T1000 (cell line): Measurements from ENCODE around the gene ITGA3.

Experiments used
- DNase-seq: peaks from one replicate; lab custom pipeline; 2025; ENCODE audit warnings: mixed read lengths; lab: John Stamatoyannopoulos, UW

Gene ITGA3

DNA sequence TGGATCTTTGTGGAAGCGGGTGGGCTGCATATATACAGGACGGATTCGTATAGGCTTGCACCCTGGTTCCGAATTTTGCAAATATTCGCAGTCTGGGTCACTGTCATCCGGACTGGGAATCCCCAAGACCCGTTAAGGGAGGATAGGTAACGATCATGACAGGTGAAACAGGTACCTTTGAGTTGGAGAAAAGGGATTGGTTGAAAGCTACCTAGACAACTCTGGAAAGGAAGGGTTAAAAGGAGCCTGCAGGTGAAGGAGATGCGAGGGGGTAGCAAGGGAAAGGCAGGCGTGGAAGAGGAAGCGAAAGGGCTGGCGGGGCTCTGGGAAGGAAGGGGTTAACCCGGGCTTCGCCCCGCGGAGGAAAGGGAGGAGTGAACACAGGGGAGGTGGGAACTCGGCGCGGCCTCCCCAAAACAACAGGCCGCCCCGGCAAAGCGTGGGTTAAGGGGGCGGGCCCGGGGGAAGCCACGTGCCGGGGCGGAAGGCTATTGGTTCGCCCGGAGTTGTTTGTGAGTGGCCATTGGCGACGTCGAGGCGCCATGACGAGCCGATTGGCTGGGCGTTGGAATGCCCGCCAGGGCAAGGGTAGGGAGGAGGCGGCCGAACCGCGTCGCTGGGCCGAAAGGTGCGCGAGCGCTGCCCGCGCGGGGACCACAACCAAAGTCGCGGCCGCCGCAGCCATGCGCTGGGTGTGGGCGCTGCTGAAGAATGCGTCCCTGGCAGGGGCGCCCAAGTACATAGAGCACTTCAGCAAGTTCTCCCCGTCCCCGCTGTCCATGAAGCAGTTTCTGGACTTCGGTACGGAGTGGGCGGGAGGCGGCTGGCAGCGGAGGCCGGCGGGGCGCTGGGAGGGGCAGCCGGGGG is 39.1 kb downstream of the ITGA3 start, which contains the start of gene PDK2:
TSS of gene PDK2 (plus strand) at position 599 of the 867 bp plus-strand sequence. CDS start at position 684, 85 bp downstream.
- DNase-seq: peak; percentile 93

- no peak for DNase-seq
These were observed 39.7 kb downstream of the ITGA3 start for GRCh38 chr17:50095626-50096037.

- DNase-seq: no peak
These were observed 40.2 kb downstream of the ITGA3 start for GRCh38 chr17:50096092-50096491.

DNA sequence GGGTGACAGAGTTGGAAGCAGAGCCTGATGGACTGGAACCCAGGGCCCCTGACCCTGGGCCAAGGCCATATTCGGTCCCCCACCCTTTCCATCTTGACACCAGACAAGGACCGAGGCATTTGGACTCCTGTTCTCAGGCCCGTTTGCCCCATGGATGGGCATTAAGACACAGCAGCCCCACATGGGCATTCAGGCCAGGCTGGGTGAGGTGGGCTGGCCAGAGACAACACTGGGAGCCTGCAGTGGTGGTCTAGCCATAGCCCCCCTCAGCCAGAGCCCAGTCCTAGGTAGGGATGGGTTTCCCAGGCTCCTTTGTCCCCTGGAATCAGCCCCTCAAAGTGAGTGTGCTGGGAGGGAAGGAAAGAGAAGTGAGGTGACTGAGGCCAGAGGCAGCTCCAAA is 40.8 kb downstream of the ITGA3 start:
- DNase-seq: no peak

DNA sequence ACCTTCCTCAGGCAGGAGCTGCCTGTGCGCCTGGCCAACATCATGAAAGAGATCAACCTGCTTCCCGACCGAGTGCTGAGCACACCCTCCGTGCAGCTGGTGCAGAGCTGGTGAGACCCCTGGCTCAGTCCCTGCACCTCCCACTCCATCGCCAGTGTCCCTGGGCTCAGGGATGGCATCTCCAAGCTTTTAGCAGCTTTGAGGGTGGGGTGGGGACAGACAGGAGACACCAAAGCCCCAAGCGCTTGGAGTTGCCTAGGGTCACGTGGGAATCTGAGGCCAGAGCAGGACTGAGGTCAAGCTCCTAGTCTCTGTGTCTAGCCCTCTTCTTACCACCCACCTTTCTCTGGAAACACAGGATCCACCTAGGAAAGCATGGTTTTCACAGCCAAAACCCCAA is 41.5 kb downstream of the ITGA3 start:
- no peak for DNase-seq

GRCh38 chr17:50097926-50098325 is 42.0 kb downstream of the ITGA3 start:
- DNase-seq: no peak

GRCh38 chr17:50098583-50098982 is 42.7 kb downstream of the ITGA3 start:
- no peak for DNase-seq

GRCh38 chr17:50099003-50099402 is 43.1 kb downstream of the ITGA3 start:
- DNase-seq: no peak

DNA sequence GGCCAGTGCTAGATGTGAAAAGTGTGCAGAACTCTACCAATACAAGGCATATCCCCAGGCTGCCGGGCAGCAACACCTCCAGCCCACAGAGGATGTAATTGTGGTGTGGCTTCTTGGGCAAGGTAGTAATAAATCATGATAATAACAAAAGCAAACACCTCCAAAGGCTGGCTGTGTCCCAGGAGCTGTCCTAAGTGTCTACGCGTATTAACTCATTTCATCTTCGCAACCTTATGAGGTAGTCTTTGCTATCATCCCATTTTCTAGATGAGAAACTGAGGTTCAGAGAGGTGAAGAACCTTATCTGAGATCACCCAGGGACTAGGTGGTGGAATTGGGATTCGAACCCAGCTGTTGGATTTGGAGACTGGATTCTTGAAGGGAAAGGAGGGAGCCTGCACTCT is 44.6 kb downstream of the ITGA3 start:
- no peak for DNase-seq

DNA sequence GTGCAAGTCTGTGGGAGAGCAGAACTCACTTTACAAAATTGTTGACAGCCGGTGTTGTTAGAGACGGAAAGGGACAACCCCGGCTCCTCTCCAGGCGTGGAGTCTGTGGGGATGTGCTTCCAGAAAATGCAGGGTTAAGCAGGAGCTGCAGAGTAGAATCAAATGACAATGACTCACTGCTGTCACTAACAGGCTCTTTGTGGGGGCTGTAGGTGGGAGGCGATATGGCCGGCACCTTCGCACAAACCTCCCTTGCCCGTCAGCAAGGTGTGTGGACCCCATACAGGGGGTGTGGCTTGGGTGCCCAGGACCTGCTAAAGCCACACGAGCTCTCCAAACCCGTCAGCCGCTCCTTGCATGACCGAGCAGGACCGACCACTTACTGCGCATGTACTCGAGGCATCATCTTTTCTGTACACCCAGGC is 45.0 kb downstream of the ITGA3 start:
- no peak for DNase-seq

GRCh38 chr17:50101346-50102163 is 45.6 kb downstream of the ITGA3 start:
- DNase-seq: no peak

DNA sequence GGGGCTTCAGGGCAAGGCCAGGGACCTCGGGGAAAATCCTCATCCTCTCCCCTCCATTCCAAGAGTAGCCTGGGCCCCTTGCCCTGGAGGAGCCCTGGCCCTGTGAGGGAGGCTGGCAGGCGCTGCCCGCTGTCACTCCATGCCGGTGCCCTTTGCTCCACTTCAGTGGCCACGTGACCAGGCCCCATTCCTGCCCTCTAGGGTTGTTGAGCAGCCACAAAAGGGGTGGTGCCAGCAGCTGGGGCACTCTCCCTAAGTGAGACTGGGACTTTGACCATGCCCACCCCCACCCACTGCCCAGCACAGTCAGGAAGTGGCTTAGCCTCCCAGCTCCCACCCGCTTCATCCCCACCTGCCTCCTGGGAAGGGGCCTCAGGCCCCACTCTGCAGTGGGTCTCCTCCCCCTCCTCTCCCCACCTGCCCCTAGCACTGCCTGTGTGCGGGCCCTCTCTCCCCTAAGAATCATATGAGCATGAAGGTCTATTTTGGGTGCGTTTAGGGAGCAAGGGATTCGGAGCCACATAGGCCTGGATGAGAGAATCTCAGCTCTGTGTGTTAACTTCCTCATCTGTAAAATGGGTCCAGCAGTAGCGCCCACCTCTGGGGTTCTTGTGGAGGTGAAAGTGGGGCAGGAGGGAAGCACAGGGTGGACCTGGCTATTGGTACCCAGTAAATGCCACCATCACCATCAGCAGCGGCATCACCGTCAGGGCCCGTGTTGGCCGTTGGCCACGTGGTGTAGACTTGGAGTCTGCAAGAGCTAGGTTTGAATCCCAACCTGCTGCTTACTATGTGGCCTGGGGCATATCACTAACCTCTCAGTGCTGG is 46.5 kb downstream of the ITGA3 start:
- DNase-seq: no peak

DNA sequence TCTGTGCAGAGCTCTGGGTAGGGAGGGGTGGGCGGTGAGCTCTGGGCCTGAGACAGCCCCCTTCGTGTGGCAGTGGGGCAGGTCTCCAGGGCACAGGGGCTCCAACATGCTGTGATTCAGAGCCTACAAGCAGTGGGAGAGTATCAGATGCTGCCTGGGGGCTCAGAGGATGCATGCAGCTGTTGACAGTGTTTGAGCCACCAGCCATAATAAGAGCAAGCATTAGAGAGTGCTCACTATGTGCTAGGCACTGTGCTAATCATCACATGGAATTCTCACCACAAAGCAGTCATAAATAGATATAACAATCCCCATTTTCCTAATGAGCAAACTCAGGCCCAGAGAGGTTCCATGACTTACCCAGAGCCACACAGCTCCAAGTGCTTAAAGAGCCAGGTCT is 47.3 kb downstream of the ITGA3 start:
- DNase-seq: no peak

DNA sequence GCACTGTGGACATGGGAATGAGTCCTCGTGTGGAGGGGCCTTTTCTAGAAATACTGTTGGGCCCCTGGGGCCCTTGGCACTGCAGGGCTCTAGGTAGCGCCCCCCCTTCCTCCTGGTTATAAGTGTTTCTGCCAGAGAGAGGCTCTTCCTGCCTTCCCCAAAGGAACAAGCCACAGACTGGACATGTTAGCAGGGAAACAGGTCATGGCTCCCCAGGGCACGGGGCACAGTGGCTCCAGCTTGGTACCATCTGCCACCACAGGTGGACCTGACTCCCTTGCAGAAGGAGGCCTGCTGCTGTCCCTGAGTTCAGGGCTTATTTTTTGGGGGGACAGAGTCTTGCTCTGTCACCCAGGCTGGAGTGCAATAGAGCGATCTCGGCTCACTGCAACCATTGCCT is 48.0 kb downstream of the ITGA3 start:
- DNase-seq: no peak

GRCh38 chr17:50105811-50106210 is 49.9 kb downstream of the ITGA3 start:
- no peak for DNase-seq

DNA sequence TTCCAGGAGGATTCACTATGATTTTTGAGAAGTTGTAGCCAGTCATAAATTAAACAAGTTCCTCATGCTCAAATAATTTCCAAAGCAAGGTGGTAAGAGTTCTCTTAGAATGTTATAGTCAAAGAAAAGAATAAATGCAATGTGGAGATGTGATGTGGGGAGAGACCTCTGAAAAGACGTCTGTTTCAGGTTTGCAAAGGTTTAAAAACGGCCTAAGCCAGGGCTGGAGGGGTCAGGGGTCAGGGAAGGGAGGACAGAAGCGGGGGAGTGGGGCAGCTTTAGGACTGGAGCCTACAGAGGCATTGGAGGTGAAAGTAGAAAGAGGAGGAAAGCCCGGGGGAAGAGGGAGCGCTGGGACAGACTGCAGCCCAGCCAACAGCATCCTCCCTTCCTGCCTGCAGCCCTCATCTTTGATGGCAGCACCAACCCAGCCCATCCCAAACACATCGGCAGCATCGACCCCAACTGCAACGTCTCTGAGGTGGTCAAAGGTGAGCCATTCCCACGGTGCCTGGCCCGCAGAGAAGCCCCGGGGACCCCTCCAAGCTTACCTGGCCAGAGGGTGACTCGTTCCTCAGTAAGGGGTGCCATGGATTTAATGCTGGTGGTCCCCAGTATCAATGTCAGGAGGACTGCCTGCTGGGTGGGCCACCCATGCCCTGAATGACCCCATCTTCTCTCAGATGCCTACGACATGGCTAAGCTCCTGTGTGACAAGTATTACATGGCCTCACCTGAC is 50.7 kb downstream of the ITGA3 start:
- no peak for DNase-seq

DNA sequence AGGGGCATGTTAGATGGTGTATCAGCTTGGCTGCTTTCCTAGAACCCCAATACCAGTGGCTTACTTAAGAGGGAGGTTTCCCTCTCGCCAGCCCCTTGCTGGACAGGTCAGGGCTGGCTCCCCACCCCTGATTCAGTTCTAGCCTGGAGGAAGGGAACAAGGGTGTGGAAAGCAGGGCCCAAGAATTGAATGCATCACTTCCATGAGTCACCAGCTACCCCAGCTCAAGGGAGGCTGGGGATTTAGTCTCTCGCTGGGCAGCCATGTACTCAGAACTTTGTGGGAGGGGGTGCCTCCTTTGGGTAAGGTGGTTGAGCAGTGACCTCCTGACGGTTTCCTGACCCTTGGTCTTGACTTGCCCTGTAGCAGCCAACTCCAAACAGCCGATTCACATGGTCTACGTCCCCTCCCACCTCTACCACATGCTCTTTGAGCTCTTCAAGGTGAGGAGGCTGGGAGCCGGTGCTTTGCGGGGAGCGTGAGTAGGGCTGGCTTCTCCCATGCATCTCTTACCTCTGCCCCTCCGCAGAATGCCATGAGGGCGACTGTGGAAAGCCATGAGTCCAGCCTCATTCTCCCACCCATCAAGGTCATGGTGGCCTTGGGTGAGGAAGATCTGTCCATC is 52.0 kb downstream of the ITGA3 start:
- no peak for DNase-seq

GRCh38 chr17:50108556-50108955 is 52.6 kb downstream of the ITGA3 start:
- no peak for DNase-seq

DNA sequence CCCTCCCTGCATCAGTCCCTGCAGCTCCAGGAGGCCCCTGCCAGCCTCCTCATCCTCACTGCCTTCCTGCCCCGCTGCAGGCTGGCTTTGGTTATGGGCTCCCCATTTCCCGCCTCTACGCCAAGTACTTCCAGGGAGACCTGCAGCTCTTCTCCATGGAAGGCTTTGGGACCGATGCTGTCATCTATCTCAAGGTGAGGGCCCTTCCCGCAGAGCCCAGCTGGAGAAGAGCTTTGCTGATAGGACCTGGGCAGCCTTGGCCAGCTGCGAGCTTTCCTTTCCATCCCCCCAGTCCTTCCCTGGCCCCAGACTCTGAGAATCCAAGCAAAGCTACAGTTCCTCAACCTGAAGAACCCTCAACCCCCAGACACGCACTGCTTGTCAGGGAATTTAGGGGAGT is 53.3 kb downstream of the ITGA3 start:
- DNase-seq: no peak

- DNase-seq: no peak
These were observed 53.9 kb downstream of the ITGA3 start for GRCh38 chr17:50109785-50110184.
